Uterus (tissue), 4 donors: ENCODE measurements around the gene SRRM2. TPM values are rescaled to one million over a fixed set of nuclear protein-coding genes. Genes with fewer than 3 reads are reported as not detected.
"Not testable (repeated sequence)": the region's sequence is repeated elsewhere in the genome, so short reads cannot be mapped to it uniquely, and the experiment has no call there.

ENCODE experiments used
- DNase-seq, 2 donors: peaks; one replicate each; pipeline ENCODE4 v3.0.0-alpha.2; 2019 to 2020
- H3K27ac ChIP-seq, 2 donors: fragments of 200-600 bp; sonication (generic); 1 replicate in 1 of 2; 2 replicates in 1 of 2; pipeline ENCODE4 v1.5.1; 2016 to 2018
- H3K27me3 ChIP-seq, 2 donors: fragments of 200-600 bp; sonication (generic); one replicate each; pipeline ENCODE4 v1.5.1; 2018 to 2019; ENCODE audit warnings: control low read depth in 1 of 2
- H3K36me3 ChIP-seq, 2 donors: fragments of 200-600 bp; sonication (generic); one replicate each; pipeline ENCODE4 v1.5.1; 2019; ENCODE audit warnings: control low read depth in 1 of 2
- H3K4me1 ChIP-seq, 2 donors: fragments of 200-600 bp; sonication (generic); one replicate each; pipeline ENCODE4 v1.5.1; 2018 to 2019; ENCODE audit warnings: control low read depth in 1 of 2
- H3K4me3 ChIP-seq, 2 donors: fragments of 200-600 bp; sonication (generic); 1 replicate in 1 of 2; 2 replicates in 1 of 2; pipeline ENCODE4 v1.5.1; 2018 to 2019; ENCODE audit warnings: mild to moderate bottlenecking in 1 of 2
- H3K9me3 ChIP-seq, 2 donors: fragments of 200-600 bp; sonication (generic); one replicate each; pipeline ENCODE4 v1.5.1; 2019; ENCODE audit warnings: control low read depth in 1 of 2
- POLR2A ChIP-seq, 2 donors: fragments of 450-650 bp; IDR thresholded peaks; one replicate each; pipeline ENCODE4 v1.6.1; 2016; ENCODE audit warnings: antibody characterized with exemption in 2 of 2, mild to moderate bottlenecking in 1 of 2, moderate library complexity in 1 of 2
- intact Hi-C: fragments of 100-400 bp; cut with DNase I; formaldehyde crosslinking; loops from one replicate; pipeline ENCODE4 v1.15.1; 2023; ENCODE audit warnings: low total_unique reads
- total RNA-seq, 4 donors: library from RNA; depleted of rRNA in 3 of 4; stranded (reverse); fragments of >200 nt in 3 of 4; gene quantifications; one replicate each; pipeline versions ENCODE4 v1.1.0 to v1.2.4, GENCODE V29; 2014 to 2023
- TF ChIP-seq, protein P1 (sequence below), 4 experiments: fragments of 200-600 bp in 2 of 4; fragments of 450-650 bp in 2 of 4; sonication (generic) in 2 of 4; IDR thresholded peaks; one replicate each; pipeline ENCODE4 v1.5.1; 2016 to 2019; ENCODE audit warnings: antibody characterized with exemption in 4 of 4, mild to moderate bottlenecking in 2 of 4, moderate library complexity in 1 of 4
- donor health status: DM: yes; HTN: yes; CAD: no.

SRRM2 gene
- total RNA-seq, 4 donors from 2014 or later = 92.7 to 900 (median 121) TPM

DNA sequence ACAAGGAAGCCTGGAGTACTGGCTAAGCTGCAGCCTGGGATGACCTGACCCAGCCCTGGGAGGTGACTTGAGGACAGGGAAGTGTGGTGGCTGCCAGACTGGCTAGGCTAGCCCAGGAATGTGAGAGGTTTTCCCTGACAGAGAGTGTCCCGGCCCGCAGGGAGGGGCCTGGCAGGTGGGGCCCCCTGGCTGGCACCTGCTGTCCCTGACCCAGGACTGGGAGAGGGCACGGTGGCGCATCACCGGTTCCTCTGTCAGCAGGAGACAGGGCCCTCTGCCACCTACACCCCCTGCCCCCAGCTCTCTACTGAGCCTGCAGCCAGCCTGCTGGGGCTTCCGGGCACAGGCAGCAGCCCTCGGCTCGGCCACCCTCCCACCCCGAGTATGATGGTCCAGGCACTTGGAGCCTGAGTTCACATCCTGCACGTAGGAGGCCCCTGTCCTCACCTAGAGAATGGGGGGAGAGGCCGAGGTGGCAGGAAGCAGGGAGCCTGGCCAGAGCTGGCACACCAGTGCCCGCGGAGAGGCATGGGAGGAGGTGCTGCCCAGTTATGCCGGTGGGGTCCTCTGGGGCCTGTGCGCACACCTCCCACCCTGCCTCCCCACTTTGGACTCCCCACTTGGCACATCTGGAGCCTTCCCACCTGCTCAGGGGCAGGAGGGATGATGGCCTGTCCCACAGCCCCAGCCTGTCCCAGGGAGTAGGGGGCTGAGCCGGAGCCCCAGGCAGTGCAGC, 32.9 kb upstream of the SRRM2 start:
- TF ChIP-seq, protein P1, sequence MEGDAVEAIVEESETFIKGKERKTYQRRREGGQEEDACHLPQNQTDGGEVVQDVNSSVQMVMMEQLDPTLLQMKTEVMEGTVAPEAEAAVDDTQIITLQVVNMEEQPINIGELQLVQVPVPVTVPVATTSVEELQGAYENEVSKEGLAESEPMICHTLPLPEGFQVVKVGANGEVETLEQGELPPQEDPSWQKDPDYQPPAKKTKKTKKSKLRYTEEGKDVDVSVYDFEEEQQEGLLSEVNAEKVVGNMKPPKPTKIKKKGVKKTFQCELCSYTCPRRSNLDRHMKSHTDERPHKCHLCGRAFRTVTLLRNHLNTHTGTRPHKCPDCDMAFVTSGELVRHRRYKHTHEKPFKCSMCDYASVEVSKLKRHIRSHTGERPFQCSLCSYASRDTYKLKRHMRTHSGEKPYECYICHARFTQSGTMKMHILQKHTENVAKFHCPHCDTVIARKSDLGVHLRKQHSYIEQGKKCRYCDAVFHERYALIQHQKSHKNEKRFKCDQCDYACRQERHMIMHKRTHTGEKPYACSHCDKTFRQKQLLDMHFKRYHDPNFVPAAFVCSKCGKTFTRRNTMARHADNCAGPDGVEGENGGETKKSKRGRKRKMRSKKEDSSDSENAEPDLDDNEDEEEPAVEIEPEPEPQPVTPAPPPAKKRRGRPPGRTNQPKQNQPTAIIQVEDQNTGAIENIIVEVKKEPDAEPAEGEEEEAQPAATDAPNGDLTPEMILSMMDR (IDR thresholded peaks at IDR 0.05) = no peak
- no peak for TF ChIP-seq POLR2A (IDR thresholded peaks at IDR 0.05)
- no peak overlapping the region for H3K27ac ChIP-seq

GRCh38 chr16:2720064-2720457, 32.4 kb upstream of the SRRM2 start, which contains the start of gene PRSS27:
Gene PRSS27 (minus strand): TSS chr16:2720224. CDS start chr16:2720160, 64 bp downstream.
- Histone ChIP-seq H3K27me3 (no peaks in the 10 kb centered on the region), H3K27ac (peak within 1 kb of the TSS; percentile 51 to 72)
- intact Hi-C loops = no loop called here

More for the DNA sequence above, 32.9 kb upstream of the SRRM2 start:
- no peak for DNase-seq
- no peaks in the 10 kb centered on the region for H3K9me3 ChIP-seq
- no peaks in the 10 kb centered on the region for H3K27me3 ChIP-seq
- H3K4me1 ChIP-seq = no peaks in the 10 kb centered on the region
- H3K36me3 ChIP-seq = no peaks in the 10 kb centered on the region
- intact Hi-C loops = no loop called here
- H3K4me3 ChIP-seq = no peak overlapping the region

DNA sequence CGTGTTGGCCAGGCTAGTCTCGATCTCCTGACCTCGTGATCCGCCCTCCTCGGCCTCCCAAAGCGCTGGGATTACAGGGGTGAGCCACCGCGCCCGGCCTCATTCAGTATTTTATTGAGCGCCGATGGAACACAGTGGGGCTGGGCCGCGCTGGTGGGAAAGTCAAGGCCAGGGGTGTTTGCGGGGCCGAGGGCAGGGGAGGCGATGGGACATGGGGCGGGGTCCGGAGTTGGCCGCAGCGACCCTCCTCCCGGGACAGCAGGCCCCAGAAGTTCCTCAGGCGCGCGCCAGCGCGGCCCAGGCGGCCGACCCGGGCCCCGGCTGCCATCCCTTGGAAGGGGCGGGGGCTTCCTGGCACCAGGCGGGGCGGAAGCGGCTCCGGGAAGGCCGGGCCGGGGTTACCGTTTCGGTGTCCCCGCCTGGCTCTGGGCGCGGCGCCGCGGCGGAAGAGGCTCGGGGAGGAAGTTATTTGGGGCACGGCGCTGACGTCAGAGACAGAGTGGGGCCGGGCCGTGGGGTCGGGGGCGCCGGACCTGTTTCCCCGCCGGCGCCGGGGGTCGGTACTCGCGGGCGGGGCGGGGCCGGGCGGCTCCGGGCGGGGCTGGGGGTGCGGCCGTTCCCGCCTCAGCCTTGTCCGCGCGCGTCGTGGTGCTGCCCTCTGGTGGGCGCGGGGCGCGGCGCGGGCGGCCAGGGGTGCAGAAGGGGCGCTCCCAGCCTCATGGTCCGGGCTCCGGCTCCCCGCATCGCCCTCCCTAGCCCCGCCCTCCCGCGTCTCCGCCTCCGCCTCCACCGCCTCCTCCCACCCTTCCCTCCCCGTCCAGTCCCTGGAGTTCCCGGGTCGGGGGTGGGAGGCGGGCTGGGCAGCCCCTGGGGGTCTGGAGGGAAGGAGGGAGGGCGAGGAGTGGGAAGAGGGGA, 31.5 kb upstream of the SRRM2 start:
- H3K4me3 ChIP-seq = peak overlapping the region; percentile 42 to 56
- no peaks in the 10 kb centered on the region for H3K27me3 ChIP-seq
- no peaks in the 10 kb centered on the region for H3K4me1 ChIP-seq
- no peaks in the 10 kb centered on the region for H3K9me3 ChIP-seq
- H3K36me3 ChIP-seq = no peaks in the 10 kb centered on the region
- TF ChIP-seq, protein P1 (IDR thresholded peaks at IDR 0.05) = peak; percentile 36 to 91 (median 64)
- TF ChIP-seq POLR2A (IDR thresholded peaks at IDR 0.05) = peak in 1 of 2 donors; percentile 45
- H3K27ac ChIP-seq = peak overlapping the region; percentile 51 to 72
- intact Hi-C loops = no loop called here
- DNase-seq = peak; percentile 80 to 81

More at GRCh38 chr16:2720064-2720457, 32.4 kb upstream of the SRRM2 start, which contains the start of gene PRSS27:
- no peak for DNase-seq
- TF ChIP-seq, protein P1 (IDR thresholded peaks at IDR 0.05) = no peak
- TF ChIP-seq POLR2A (IDR thresholded peaks at IDR 0.05) = no peak
- Histone ChIP-seq H3K4me1 (no peaks in the 10 kb centered on the region), H3K36me3 (no peaks in the 10 kb centered on the region), H3K9me3 (no peaks in the 10 kb centered on the region), H3K4me3 (peak within 1 kb of the TSS; percentile 42 to 56)

- Histone ChIP-seq H3K27ac (peak overlapping the region; percentile 51 to 72), H3K4me3 (peak overlapping the region; percentile 42 to 56)
- DNase-seq, H3K9me3 ChIP-seq, H3K36me3 ChIP-seq, H3K4me1 ChIP-seq, intact Hi-C loops, H3K27me3 ChIP-seq: not testable (repeated sequence)
Measured at GRCh38 chr16:2721634-2722173, 30.7 kb upstream of the SRRM2 start.

DNA sequence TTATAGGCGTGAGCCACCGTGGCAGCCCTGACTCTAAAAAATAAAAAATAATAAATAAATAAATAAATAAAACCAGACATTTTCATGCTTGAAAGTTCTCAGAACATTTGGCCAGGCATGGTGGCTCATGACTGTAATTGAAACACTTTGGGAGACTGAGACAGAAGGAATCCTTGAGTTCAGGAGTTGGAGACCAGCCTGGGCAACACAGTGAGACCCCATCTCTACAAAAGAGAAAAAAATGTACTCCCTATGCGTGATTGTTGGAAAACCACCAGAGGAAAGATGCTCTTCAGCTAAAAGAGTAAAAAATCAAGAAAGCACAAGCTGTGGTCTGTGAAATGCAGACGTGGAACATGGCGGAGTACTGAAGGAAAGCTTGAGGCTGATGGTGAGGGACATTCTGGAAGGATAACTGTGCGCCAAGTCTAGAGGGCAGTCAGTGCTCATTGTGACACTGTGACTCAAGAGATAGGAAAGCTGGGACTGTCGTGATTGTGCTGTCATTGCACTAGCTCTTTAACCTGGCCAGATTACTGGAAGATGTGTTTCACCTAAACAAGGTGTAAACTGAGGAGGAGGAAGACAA, 28.3 kb upstream of the SRRM2 start:
- no peak for DNase-seq
- Histone ChIP-seq H3K4me3 (no peak overlapping the region), H3K27me3 (no peaks in the 10 kb centered on the region), H3K36me3 (no peaks in the 10 kb centered on the region), H3K4me1 (no peaks in the 10 kb centered on the region), H3K9me3 (no peaks in the 10 kb centered on the region), H3K27ac (no peak overlapping the region)
- TF ChIP-seq, protein P1 (IDR thresholded peaks at IDR 0.05) = no peak
- TF ChIP-seq POLR2A (IDR thresholded peaks at IDR 0.05) = no peak
- intact Hi-C loops = no loop called here
